NK-92 (cell line): Measurements from ENCODE around the gene LBP.
"Not testable (repeated sequence)": the region's sequence is repeated elsewhere in the genome, so short reads cannot be mapped to it uniquely, and the experiment has no call there.

Source experiments
- DNase-seq: peaks from one replicate; lab custom pipeline; 2025; ENCODE audit not compliant: unreplicated experiment; lab: John Stamatoyannopoulos, UW

The LBP gene

DNA sequence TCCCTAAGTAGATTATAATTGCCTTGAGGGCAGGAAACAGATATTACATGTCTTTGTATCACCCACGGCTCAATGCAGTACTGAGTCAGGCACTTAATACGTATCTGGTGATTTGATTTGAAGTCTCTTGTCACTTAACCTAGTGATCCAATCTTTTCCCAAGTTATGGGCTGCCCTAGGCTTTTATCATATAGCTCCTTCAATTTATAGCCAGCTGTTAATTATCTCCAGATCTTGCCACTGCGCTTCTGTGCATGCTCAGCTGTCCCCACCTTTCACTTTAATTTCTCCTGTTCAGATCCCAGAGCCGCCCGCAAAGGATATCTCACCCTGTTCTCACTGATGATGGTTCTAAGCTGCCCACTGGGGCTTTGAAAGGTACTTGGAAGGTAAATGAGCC lies 47.0 kb downstream of the LBP start:
- DNase-seq, result no peak

DNA sequence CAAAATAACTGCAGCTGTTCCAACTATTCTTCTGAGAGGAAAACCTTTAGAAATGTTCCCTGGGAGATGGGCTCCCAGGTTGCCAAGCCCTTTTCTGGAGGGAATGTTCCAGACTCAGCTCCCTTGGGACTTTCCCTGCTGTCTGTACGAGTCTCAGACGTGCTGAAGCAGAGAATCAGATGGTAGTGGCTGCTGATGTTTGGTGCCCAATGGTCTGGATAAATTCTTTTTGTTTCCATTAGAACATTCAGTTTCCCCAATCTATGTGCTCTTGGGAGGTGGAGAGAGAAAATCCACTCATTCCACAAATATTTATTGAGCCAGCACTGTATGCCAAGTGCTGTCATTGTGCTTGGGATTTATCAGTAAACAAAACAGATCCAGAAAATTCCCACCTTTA lies 48.9 kb downstream of the LBP start:
- no peak for DNase-seq

- DNase-seq, result not testable (repeated sequence)
Observed at GRCh38 chr20:38395751-38396395, 49.6 kb downstream of the LBP start.

GRCh38 chr20:38402089-38402488 lies 55.8 kb downstream of the LBP start:
- no peak for DNase-seq

DNA sequence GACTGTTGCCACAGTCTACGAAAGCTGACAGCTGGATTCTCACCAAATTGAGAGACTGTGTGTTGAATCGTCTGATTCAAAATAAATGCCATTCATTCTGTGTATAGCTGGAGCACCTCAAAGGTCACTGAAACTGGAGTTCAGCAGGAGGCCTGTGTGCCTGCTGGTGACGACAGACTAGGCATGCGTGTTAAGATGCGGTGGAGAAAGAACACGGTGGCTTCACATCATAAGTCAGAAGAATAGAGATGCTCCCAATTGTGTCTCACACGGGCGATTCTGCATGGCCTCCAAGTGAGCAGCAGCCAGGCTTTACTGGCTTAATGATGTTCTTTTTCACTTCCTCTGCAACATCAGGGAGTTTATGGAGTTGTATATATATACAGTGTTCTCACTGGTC lies 56.5 kb downstream of the LBP start:
- no peak for DNase-seq

DNA sequence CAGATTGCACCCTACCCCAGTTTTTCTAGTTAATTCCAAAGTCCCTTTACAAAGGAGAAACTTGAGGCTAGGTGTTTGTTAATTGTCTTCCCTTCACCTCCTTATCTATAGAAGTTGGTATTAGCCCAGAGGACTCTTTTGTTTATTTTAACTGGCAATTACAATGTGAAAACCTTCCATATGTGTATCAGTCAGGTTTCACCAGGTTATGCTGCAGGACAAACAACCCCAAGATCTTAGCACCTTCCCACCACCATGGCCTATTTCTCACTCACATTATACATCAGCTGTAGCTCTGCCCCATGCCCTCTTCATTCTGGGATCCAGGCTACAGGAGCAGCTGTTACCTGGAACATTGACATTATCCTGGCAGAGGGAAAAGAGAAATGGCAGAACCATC lies 57.7 kb downstream of the LBP start:
- DNase-seq, result no peak

DNA sequence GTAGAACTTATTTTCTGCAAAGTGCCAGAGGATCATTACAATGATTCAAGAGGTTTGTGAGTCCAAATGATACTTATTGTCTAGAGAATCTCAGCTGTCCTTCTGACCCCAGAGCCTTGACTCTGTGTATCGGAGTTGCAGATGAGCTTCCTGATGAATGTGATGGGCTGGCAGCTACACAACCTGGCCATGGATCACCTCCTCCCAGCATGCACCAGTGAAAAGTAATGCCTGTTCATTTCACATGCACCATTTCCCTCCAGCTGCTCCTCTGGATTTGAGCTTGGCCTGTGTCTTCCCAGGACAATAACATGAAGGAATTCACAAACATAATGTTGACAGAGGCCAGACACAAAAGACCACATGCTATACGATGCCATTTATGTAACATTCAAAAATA lies 58.9 kb downstream of the LBP start:
- DNase-seq, result no peak

DNA sequence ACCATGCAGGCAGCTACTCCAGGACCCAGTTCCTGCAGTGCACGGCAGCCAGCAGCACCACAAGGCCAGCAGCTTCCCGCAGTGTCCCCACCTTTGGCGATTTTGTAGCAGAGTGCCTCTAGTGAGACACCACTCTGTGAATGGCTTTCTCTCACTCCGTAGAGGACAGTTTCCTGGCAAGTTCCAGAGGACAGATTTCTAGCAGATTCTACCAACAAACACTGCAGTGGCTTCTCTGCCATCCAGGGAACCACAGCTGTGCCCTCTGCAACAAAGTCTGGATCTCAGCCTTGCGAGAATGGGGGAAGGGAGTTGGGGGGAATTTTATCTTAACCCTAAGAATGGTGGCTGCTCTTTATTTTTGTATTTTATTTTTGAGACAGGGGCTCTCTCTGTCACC lies 60.2 kb downstream of the LBP start:
- no peak for DNase-seq

DNA sequence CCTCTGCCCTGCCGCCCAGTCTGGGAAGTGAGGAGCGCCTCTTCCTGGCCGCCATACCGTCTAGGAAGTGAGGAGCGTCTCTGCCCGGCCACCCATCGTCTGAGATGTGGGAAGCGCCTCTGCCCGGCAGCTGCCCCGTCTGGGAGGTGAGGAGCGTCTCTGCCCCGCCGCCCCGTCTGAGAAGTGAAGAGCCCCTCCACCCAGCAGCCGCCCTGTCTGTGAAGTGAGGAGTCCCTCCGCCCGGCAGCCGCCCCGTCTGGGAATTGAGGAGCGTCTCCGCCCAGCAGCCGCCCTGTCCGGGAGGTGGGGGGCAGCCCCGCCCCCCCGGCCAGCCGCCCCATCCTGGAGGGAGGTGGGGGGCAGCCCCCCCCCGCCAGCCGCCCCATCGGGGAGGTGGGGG lies 61.0 kb downstream of the LBP start:
- no peak for DNase-seq

GRCh38 chr20:38407822-38408221 lies 61.5 kb downstream of the LBP start:
- DNase-seq, result not testable (repeated sequence)

DNA sequence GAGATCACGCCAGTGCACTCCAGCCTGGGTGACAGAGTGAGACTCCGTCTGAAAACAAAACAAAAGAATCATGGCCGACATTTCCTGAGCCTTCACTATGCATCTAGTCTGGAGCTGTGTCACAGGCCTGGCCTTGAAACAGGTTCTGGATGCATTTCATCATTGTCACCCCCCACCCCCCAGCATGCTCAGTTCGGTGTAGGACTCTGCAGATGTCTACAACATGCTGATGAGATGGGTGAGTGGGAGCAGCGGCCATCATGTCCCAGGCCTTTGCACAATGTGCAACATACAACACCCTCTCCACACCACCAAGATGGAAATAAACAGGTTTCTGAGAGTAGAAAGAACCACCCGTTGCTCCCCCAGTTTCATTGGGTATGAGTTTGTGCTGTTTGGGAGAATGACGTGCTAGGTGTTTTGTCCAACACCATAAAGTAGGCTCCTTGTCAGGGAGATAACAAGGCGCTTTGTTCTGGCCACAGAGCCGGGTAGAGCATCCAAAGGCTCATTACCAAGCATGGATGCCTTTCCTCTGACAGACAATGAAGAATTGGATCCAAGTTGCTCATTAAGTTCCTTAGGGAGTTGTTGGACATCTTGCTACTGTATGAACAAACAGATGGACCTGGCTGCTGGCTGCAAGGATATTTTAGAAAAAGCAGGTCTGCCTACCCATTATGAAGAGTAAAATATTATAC lies 66.7 kb downstream of the LBP start:
- DNase-seq, result no peak

- DNase-seq, result no peak
Observed at GRCh38 chr20:38414769-38415450, 68.6 kb downstream of the LBP start.

- no peak for DNase-seq
Observed at GRCh38 chr20:38418509-38419204, 72.4 kb downstream of the LBP start.

DNA sequence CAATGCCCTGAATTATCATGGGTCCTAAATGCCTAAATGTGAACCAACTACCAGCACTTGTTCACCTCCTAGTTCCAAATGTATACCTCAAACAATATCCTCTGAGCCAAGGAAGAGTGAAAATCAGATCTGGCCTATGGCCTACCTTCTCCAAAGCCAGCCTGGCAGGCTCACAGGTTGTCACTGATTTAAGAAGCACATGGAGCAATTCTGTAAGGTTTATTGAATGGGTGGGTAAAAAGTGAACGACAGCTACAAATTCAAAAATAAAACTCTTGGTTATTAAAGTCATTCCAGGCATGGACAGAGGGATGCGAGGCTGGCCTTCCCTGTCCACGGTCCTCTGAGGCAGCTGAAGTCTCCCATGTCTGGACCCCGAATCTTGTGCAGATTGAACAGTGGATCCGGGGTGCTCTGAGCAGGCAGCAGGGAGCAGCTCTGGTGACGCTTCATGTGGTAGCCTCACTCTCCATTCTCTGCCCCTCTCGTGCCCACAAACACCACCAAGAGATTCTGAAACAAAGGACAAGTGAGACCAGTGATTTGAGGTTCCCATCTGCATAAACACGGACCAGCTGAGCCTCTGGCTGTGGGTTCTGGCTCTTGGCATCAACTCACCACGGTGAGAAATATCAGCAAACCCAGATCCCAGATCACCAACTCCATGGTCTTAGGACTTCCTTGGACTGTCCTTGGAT lies 74.3 kb downstream of the LBP start:
- no peak for DNase-seq

DNA sequence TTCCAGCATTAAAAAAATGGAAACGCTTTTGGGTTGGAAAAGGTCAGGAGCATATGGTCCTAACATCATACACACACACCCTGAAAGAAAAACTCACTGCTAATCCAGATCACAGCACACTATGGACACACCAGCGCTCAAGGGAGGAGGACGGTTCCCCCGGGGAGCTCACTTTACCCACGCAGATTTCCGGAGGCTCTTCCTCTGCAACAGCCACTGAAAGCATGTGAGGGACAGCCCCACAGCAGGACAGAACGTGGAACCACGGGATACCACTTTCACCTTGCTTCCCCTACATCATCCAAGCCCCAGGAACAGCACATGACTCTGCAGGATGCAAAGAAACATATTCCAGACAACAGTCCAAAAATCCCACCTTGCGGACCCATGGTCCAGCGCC lies 75.6 kb downstream of the LBP start:
- DNase-seq, result no peak

DNA sequence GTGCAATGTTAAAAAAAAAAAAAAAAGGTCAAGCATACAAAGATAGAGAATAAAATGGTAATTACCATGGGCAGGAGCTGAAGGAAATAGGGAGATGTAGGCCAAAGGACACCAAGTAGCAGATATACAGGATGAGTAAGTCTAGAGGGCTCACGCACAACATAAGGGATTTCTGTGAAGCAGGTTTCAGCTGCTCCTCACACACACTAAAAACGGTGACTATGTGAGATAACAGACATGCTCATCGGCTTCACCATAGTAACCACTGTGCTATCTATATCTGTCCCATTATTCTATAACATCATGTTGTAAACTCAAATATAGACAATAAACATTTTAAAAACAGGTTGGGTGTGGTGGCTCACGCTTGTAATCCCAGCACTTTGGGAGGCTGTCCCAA lies 77.3 kb downstream of the LBP start:
- DNase-seq, result no peak

DNA sequence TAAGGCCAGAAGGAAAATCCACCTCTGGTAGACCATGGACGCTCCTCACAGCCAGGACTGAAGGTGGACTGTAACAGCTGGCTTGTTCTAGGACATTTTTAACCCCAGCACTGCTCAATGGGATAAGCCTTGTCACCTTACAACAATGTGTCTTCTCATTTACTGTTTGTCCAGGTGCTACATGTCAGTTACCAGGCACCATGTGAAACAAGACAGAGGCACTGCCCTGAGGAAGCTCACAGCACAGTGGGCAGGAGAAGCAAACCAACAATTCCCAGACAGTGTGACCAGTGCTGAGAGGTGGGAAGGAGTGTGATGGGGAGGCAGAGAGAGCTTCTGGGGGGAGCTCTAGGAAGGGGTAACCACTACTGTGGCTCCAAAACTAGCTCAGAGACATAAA lies 78.1 kb downstream of the LBP start:
- no peak for DNase-seq

DNA sequence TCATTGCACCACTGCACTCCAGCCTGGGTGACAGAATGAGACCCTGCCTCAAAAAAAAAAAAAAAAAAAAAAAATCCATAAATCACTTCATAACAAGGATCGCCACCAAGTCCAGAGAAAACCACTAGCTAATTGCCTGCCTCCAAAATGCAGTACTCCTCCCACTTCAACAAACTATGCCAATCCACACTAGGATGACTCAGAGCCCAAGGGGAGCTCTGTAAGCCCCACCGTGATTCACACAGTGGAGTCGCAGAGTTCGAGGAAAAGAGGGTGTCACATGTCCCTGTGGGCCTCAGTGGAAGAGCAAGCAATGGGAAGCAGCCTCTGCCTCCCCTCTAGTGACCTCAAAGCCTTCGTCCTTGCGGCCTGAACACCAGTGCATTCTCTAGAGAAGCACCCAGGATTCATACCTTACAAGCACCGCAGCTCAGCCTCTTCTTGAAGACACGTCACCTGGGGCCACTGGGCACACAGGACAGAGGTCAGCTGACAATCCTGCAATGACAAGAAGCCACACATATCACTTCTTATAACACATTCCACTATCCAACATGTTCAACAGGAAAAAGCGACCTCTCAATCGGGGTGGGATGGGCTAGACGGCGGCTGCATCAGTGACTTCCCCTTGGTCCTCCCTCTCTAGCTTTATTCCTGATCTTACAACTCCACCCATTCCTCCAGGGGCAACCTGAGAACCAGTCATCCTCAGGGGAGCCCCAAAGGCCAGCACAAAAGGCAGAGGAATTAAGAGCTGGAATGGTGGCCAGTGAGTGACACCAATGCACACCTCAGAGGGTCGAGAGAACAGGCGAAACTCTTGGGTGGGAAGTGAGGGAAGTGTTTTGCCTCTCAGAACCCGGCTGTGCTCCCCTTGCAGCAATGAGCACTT lies 80.0 kb downstream of the LBP start:
- DNase-seq, result no peak
